Lower leg skin (tissue), 3 donors: ENCODE measurements around the gene TM4SF4.

Experiments
- CTCF ChIP-seq, 3 donors: fragments of 450-650 bp; IDR thresholded peaks; one replicate each; pipeline ENCODE4 v1.5.1; 2016; ENCODE audit warnings: antibody characterized with exemption in 3 of 3, mild to moderate bottlenecking in 3 of 3, moderate library complexity in 2 of 3
- POLR2A ChIP-seq, 2 donors: fragments of 450-650 bp; IDR thresholded peaks; one replicate each; pipeline ENCODE4 v1.6.1; 2016 to 2017; ENCODE audit warnings: antibody characterized with exemption in 2 of 2, mild to moderate bottlenecking in 1 of 2, moderate library complexity in 1 of 2

DNA sequence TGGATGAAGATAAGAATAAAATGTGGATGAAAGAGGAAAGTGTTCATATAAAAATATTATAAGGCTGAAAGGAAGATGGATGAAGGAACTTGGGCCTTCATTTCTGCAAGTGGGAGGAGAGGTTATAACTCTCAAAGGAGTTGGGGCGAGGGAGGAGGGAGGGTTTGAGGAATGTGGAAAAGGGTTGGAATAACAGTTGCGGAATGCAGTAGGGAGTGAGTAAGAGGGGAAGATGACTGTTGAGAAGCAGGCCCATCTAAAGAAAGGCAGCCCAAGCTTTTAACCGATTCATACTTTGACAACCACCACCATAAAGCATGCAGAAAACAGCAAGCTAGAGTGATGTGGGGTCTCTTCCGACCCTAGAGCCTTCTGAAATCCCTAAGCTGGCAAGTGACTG lies 8.3 kb upstream of the TM4SF4 start:
- no peak for TF ChIP-seq CTCF (IDR thresholded peaks at IDR 0.05)
- no peak for TF ChIP-seq POLR2A (IDR thresholded peaks at IDR 0.05)
